Fibroblast of mammary gland (primary cell): ENCODE results near the gene BCL2L11.

Experiments
- DNase-seq: peaks from one replicate; pipeline ENCODE4 v3.0.0-alpha.2; 2010; ENCODE audit warnings: low read depth
- H3K4me3 ChIP-seq: 2 replicates; pipeline ENCODE4 v1.5.1; 2011; ENCODE audit warnings: low read depth, mild to moderate bottlenecking, low read length, moderate library complexity; ENCODE audit not compliant: control insufficient read depth
- TF ChIP-seq, protein P1 (sequence below): conservative IDR thresholded peaks from 2 replicates; pipeline ENCODE4 v1.5.1; 2011; ENCODE audit warnings: low read depth, low read length, inconsistent platforms; ENCODE audit not compliant: control insufficient read depth, insufficient read depth

Gene BCL2L11

DNA sequence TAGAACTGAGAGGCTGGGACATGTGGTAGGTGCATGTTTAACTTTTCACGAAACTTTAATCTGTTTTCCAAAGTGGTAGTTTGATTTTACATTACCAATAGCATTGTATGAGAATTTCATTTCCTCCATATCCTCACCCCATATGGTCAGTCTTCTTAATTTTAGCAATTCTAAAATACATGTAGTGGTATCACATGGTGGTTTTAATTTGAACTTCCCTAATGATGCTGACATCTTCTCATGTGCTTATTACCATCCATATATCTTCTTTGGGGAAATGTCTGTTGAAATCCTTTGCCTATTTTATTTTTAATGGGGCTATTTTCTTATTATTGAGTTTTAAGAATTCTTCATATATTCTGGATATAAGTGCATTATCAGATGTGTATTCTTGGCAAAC lies 89.3 kb downstream of the BCL2L11 start:
- TF ChIP-seq, protein P1, sequence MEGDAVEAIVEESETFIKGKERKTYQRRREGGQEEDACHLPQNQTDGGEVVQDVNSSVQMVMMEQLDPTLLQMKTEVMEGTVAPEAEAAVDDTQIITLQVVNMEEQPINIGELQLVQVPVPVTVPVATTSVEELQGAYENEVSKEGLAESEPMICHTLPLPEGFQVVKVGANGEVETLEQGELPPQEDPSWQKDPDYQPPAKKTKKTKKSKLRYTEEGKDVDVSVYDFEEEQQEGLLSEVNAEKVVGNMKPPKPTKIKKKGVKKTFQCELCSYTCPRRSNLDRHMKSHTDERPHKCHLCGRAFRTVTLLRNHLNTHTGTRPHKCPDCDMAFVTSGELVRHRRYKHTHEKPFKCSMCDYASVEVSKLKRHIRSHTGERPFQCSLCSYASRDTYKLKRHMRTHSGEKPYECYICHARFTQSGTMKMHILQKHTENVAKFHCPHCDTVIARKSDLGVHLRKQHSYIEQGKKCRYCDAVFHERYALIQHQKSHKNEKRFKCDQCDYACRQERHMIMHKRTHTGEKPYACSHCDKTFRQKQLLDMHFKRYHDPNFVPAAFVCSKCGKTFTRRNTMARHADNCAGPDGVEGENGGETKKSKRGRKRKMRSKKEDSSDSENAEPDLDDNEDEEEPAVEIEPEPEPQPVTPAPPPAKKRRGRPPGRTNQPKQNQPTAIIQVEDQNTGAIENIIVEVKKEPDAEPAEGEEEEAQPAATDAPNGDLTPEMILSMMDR, result no peak
- no peak for DNase-seq
- H3K4me3 ChIP-seq, result no peak overlapping the region

DNA sequence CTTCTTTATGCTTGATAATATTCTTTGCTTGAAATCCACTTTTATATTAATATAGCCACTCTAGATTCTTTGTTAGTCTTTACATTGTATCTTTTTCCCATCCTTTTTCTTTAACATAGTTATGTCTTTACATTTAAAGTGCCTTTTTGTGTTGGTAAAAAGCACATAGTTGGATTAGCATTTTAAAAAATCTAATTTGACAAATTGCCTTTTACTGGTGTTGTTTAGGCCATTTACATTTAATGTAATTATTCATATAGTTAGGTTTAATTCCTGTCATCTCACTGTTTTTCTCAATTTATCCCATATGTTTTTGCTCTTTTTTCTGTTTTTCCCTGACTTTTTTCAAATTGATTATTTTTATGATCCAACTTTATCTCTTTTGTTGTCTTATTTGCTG lies 93.2 kb downstream of the BCL2L11 start:
- TF ChIP-seq, protein P1, result no peak
- H3K4me3 ChIP-seq, result no peak overlapping the region
- no peak for DNase-seq

DNA sequence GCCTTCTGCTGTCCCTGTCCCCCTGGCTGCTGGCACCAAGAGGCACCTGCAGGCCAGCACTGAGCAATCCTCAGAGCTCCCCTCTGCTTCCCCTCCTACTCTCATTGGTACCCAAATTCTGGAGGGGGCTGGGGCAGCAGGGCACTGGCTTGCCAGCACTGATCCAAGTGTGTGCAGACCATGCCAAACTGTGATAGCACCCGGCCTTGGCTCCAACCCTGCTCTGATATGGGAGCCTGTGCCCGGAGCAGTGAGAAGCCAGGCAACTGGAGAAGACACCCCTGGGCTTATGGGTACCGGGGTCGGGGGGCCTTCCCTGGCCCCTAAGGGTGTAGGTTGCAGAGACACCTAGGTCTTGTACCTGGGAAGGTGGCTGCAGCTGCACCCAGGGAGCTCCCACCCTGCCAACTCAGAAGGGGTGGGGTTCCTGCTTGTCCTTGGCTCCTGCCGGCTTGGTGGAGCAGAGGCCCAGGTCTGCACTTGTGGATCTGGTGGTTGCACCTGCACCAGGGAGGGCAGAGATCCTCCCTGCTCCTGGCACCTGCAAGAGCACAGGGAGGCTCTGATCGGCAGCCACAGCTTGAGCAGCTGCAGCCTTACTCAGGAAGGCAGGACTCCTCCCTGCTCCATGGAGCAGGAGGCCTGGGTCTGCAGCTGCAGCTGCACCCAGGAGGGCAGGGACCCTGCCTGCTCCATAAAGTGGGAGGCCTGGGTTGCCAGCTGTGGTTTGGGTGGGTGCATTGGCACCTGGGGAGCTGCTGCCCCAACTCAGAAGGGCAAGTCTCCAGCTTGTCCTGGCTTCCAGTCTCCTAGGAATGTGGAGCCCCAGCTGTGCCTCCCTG lies 96.3 kb downstream of the BCL2L11 start:
- no peak overlapping the region for H3K4me3 ChIP-seq
- no peak for DNase-seq

More for the DNA sequence above, 96.3 kb downstream of the BCL2L11 start:
- TF ChIP-seq, protein P1, result no peak
